IMR-90 (cell line): Measurements from ENCODE around the gene INAFM1. TPM values are rescaled to one million over a fixed set of nuclear protein-coding genes. Genes with fewer than 3 reads are reported as not detected.

Source experiments
- ATAC-seq: fragments of 200-7000 bp; cut with Tn5 transposase; 2 replicates; pipeline ENCODE4 v1.9.1; 2020; ENCODE audit warnings: low read depth, mild to moderate bottlenecking, moderate library complexity
- BruUV-seq: library from RNA; stranded (reverse); fragments of 400-500 nt; replicated peaks from 2 replicates; lab custom pipeline; 2021; lab: Mats Ljungman, UMichigan
- CTCF ChIA-PET: fragments of 300-600 bp; formaldehyde crosslinking; extraction: SDS; loops from one replicate; lab custom pipeline; 2021; ENCODE audit warnings: antibody characterized with exemption; lab: Yijun Ruan, JAX
- POLR2A ChIA-PET: fragments of 300-600 bp; sonication (Branson Sonifier 250); formaldehyde crosslinking; loops from one replicate; lab custom pipeline; 2022; ENCODE audit warnings: antibody characterized with exemption; ENCODE audit not compliant: unreplicated experiment; lab: Charles Lee
- DNase-seq: peaks from one replicate; pipeline ENCODE4 v3.0.0; 2013
- H2AFZ ChIP-seq: replicated peaks from 2 replicates; pipeline ENCODE3; 2013; ENCODE audit warnings: low read length, mild to moderate bottlenecking; ENCODE audit not compliant: poor library complexity
- H2AK5ac ChIP-seq: 2 replicates; pipeline ENCODE4 v1.6.1; 2013; ENCODE audit warnings: low read depth, low read length, inconsistent platforms
- H2AK9ac ChIP-seq: replicated peaks from 2 replicates; pipeline ENCODE3; 2013; ENCODE audit warnings: mild to moderate bottlenecking, low read depth, low read length, moderate library complexity; ENCODE audit not compliant: poor library complexity
- H2BK120ac ChIP-seq: 2 replicates; pipeline ENCODE4 v1.6.1; 2013; ENCODE audit warnings: low read depth, low read length, inconsistent platforms
- H2BK15ac ChIP-seq: 3 replicates; pipeline ENCODE4 v1.6.1; 2013; ENCODE audit warnings: low read depth, low read length, inconsistent platforms
- H2BK20ac ChIP-seq: 2 replicates; pipeline ENCODE4 v1.6.1; 2013; ENCODE audit warnings: low read depth, mild to moderate bottlenecking, inconsistent platforms, low read length, moderate library complexity
- H2BK5ac ChIP-seq: 2 replicates; pipeline ENCODE4 v1.6.1; 2013; ENCODE audit warnings: mild to moderate bottlenecking, low read depth, low read length, inconsistent platforms; ENCODE audit not compliant: poor library complexity, severe bottlenecking
- H3K14ac ChIP-seq: replicated peaks from 2 replicates; pipeline ENCODE4 v1.6.1; 2013; ENCODE audit warnings: low read depth, low read length, inconsistent platforms
- H3K18ac ChIP-seq: 2 replicates; pipeline ENCODE4 v1.6.1; 2013; ENCODE audit warnings: low read depth, low read length, control low read depth
- H3K23ac ChIP-seq: 2 replicates; pipeline ENCODE4 v1.6.1; 2013; ENCODE audit warnings: low read depth, low read length, inconsistent platforms
- H3K27ac ChIP-seq: 2 replicates; pipeline ENCODE4 v1.5.1; 2013; ENCODE audit warnings: mild to moderate bottlenecking, control low read depth, low read length; ENCODE audit not compliant: insufficient read depth
- H3K27me3 ChIP-seq: 2 replicates; pipeline ENCODE4 v1.6.1; 2013; ENCODE audit warnings: low read length; ENCODE audit not compliant: control insufficient read depth, insufficient read depth
- H3K36me3 ChIP-seq: 2 replicates; pipeline ENCODE4 v1.6.1; 2013; ENCODE audit warnings: low read length, mixed read lengths; ENCODE audit not compliant: control insufficient read depth, insufficient read depth
- H3K4ac ChIP-seq: 2 replicates; pipeline ENCODE4 v1.6.1; 2013; ENCODE audit warnings: low read depth, low read length, inconsistent platforms
- H3K4me1 ChIP-seq: 2 replicates; pipeline ENCODE4 v1.6.1; 2013; ENCODE audit warnings: low read length, mixed read lengths; ENCODE audit not compliant: control insufficient read depth, insufficient read depth
- H3K4me2 ChIP-seq: 2 replicates; pipeline ENCODE4 v1.6.1; 2013; ENCODE audit warnings: low read depth, mild to moderate bottlenecking, control low read depth, low read length, moderate library complexity
- H3K4me3 ChIP-seq: 2 replicates; pipeline ENCODE4 v1.5.1; 2013; ENCODE audit warnings: low read depth, mild to moderate bottlenecking, control low read depth, low read length, moderate library complexity; ENCODE audit not compliant: insufficient read depth
- H3K56ac ChIP-seq: 2 replicates; pipeline ENCODE4 v1.6.1; 2013; ENCODE audit warnings: low read length, inconsistent platforms; ENCODE audit not compliant: insufficient read depth; ENCODE audit errors: extremely low read depth
- H3K79me1 ChIP-seq, 2 experiments: 2 replicates each; pipeline ENCODE4 v1.6.1; 2013; ENCODE audit warnings: low read length in 2 of 2, inconsistent platforms in 1 of 2, low read depth in 1 of 2
- H3K9ac ChIP-seq: 2 replicates; pipeline ENCODE4 v1.6.1; 2013; ENCODE audit warnings: low read depth, low read length, control low read depth
- H3K9me1 ChIP-seq: 2 replicates; pipeline ENCODE4 v1.6.1; 2013; ENCODE audit warnings: low read length, inconsistent platforms; ENCODE audit not compliant: insufficient read depth
- H3K9me3 ChIP-seq: 2 replicates; pipeline ENCODE4 v1.6.1; 2013; ENCODE audit warnings: low read length; ENCODE audit not compliant: control insufficient read depth, insufficient read depth
- H4K20me1 ChIP-seq: 2 replicates; pipeline ENCODE4 v1.6.1; 2013; ENCODE audit warnings: low read length, inconsistent platforms; ENCODE audit not compliant: insufficient read depth
- H4K5ac ChIP-seq: 2 replicates; pipeline ENCODE4 v1.6.1; 2013; ENCODE audit warnings: mild to moderate bottlenecking, low read depth, low read length, control low read depth
- H4K8ac ChIP-seq, 2 experiments: 2 replicates each; pipeline ENCODE4 v1.6.1; 2013; ENCODE audit warnings: low read depth in 2 of 2, low read length in 2 of 2, control low read depth in 1 of 2, inconsistent platforms in 1 of 2
- H4K91ac ChIP-seq: 2 replicates; pipeline ENCODE4 v1.6.1; 2013; ENCODE audit warnings: low read depth, low read length, inconsistent platforms; ENCODE audit not compliant: insufficient read depth
- BHLHE40 ChIP-seq: fragments of 150-350 bp; IDR thresholded peaks from 2 replicates; pipeline ENCODE4 v1.6.1; 2016; ENCODE audit warnings: mild to moderate bottlenecking, low read depth, low read length
- CHD1 ChIP-seq: IDR thresholded peaks from 2 replicates; pipeline ENCODE4 v1.6.1; 2012; ENCODE audit warnings: low read depth, low read length, improper control_type of control experiment
- FOS ChIP-seq: fragments of 150-350 bp; IDR thresholded peaks from 2 replicates; pipeline ENCODE4 v1.6.1; 2016; ENCODE audit warnings: low read depth, low read length
- MXI1 ChIP-seq: IDR thresholded peaks from 2 replicates; pipeline ENCODE4 v1.6.1; 2012; ENCODE audit warnings: low read depth, mild to moderate bottlenecking, low read length, moderate library complexity, borderline replicate concordance
- NFE2L2 ChIP-seq: fragments of 150-350 bp; IDR thresholded peaks from 2 replicates; pipeline ENCODE4 v1.6.1; 2016; ENCODE audit warnings: low read depth, mild to moderate bottlenecking, low read length
- RCOR1 ChIP-seq: IDR thresholded peaks from 2 replicates; pipeline ENCODE4 v1.6.1; 2012; ENCODE audit warnings: mild to moderate bottlenecking, low read length, improper control_type of control experiment; ENCODE audit not compliant: insufficient replicate concordance
- SMC3 ChIP-seq: fragments of 150-350 bp; IDR thresholded peaks from 2 replicates; pipeline ENCODE4 v1.6.1; 2016; ENCODE audit warnings: low read depth, mild to moderate bottlenecking, antibody characterized with exemption, low read length, moderate library complexity
- USF2 ChIP-seq: fragments of 150-350 bp; IDR thresholded peaks from 2 replicates; pipeline ENCODE4 v1.6.1; 2017; ENCODE audit warnings: mild to moderate bottlenecking, antibody characterized with exemption, low read length, low read depth
- WGBS, 2 experiments: methylation state at CpG; one replicate each; pipeline versions ENCODE4 v1.1.5 to v1.1.7; 2013; ENCODE audit warnings: missing lambda C conversion rate in 2 of 2; ENCODE audit not compliant: insufficient read length in 1 of 2; ENCODE audit errors: extremely low coverage in 2 of 2; 5-methylcytosine and 5-hydroxymethylcytosine counted together
- dilution Hi-C: fragments of 300-500 bp; cut with HindIII; formaldehyde crosslinking; loops from one replicate; pipeline ENCODE4 v1.14.3; 2018; ENCODE audit warnings: low sequenced_read_pairs; ENCODE audit not compliant: unreplicated experiment
- in situ Hi-C: fragments of 300-500 bp; cut with MboI; formaldehyde crosslinking; loops from 3 replicates; pipeline ENCODE4 v1.14.3; 2019; ENCODE audit warnings: low sequenced_read_pairs, inconsistent platforms, mixed read lengths
- intact Hi-C: fragments of 100-400 bp; cut with micrococcal nuclease; formaldehyde crosslinking; loops from 2 replicates; pipeline ENCODE4 v1.10.0; 2022
- polyA plus RNA-seq, 3 experiments: library from polyadenylated mRNA; depleted of rRNA; stranded (reverse); fragments of >200 nt; gene quantifications; 2 replicates each; pipeline ENCODE4 v1.2.3, GENCODE V29; 2012; ENCODE audit warnings: low replicate concordance in 1 of 3
- total RNA-seq: library from RNA; depleted of rRNA; stranded (reverse); fragments of >200 nt; gene quantifications from 2 replicates; pipeline ENCODE4 v1.2.3, GENCODE V29; 2012
- TF ChIP-seq, protein P1 (sequence below): fragments of 150-350 bp; IDR thresholded peaks from 2 replicates; pipeline ENCODE4 v1.6.1; 2016; ENCODE audit warnings: low read depth, mild to moderate bottlenecking, low read length, moderate library complexity, borderline replicate concordance

INAFM1 gene
- total and polyA plus RNA-seq, 2 of the 4 experiments (the other 2 are of a cell fraction) = 0.36 to 7.8 TPM

DNA sequence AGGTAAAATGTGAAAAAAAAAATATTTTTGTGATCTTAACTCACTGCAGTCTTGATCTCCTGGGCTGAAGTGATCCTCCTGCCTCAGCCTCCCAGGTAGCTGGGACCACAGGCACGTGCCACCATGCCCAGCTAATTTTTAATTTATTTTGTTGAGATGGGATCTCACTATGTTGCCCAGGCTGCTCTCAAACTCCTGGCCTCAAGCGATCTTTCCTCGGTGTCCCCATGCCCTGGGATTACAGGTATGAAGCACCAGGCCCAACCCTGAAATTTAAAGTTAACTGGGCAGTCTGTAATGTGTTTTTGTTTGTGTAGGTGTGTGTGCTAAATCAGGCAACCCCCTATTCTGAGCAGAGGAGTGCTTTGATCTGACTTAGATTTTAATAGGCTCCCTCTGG is 31.6 kb downstream of the INAFM1 start:
- no peak overlapping the region for H3K9ac ChIP-seq
- no peak overlapping the region for H3K4me3 ChIP-seq
- no peaks in the 10 kb centered on the region for H3K79me1 ChIP-seq
- intact Hi-C loops (loop anchor here (5.0 kb wide), 2 partner anchors 41 to 391 kb away; partner anchors contain the start of gene DHX34), in situ Hi-C loops (no loop called here), dilution Hi-C loops (no loop called here)
- peak overlapping the region; percentile 70; the same call in 1 of the 2 replicates for H2AK5ac ChIP-seq
- no peak overlapping the region for H3K27ac ChIP-seq
- ChIA-PET CTCF (interaction anchor here (1.2 kb wide), 1 partner anchor 10 kb away, joined by 3 read pairs; no protein-coding TSS in a partner anchor), POLR2A (no interaction called here)
- no peak overlapping the region for H4K91ac ChIP-seq
- H3K56ac ChIP-seq = no peak overlapping the region
- H3K4me1 ChIP-seq = no peaks in the 10 kb centered on the region
- no peak overlapping the region for H2AK9ac ChIP-seq
- peak overlapping the region; percentile 27; the same call in 1 of the 2 replicates for H2BK120ac ChIP-seq
- H3K9me1 ChIP-seq = 0 out of 2 replicates have a peak, but pooled peaks cover 4% of the 10 kb centered on the region
- BruUV-seq = no TSS peak
- no peak overlapping the region for H3K18ac ChIP-seq
- ATAC-seq (no peak), DNase-seq (no peak)
- no peak overlapping the region for H4K5ac ChIP-seq
- no peak overlapping the region for H3K4me2 ChIP-seq
- H3K4ac ChIP-seq = peak overlapping the region; percentile 56; the same call in 1 of the 2 replicates
- H2BK20ac ChIP-seq = peak overlapping the region; percentile 61
- WGBS, 2 experiments = no CpG with 5 or more reads among the region's 3 CpGs
- no peak overlapping the region for H3K23ac ChIP-seq
- no peaks in the 10 kb centered on the region for H3K27me3 ChIP-seq
- no peak overlapping the region for H4K8ac ChIP-seq
- H2BK15ac ChIP-seq = peak overlapping the region; percentile 56; the same call in 1 of the 3 replicates
- no peaks in the 10 kb centered on the region for H4K20me1 ChIP-seq
- no peak for TF ChIP-seq BHLHE40
- no peak for TF ChIP-seq USF2
- TF ChIP-seq CHD1 = no peak
- no peak for TF ChIP-seq SMC3
- TF ChIP-seq NFE2L2 = no peak
- TF ChIP-seq, protein P1, sequence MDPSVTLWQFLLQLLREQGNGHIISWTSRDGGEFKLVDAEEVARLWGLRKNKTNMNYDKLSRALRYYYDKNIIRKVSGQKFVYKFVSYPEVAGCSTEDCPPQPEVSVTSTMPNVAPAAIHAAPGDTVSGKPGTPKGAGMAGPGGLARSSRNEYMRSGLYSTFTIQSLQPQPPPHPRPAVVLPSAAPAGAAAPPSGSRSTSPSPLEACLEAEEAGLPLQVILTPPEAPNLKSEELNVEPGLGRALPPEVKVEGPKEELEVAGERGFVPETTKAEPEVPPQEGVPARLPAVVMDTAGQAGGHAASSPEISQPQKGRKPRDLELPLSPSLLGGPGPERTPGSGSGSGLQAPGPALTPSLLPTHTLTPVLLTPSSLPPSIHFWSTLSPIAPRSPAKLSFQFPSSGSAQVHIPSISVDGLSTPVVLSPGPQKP = no peak
- no peak for TF ChIP-seq RCOR1
- no peak for TF ChIP-seq MXI1
- no peak for TF ChIP-seq FOS
- H2BK5ac ChIP-seq = no peak overlapping the region
- H3K14ac ChIP-seq = no peak overlapping the region; the same call in 1 of the 2 replicates
- H3K36me3 ChIP-seq = no peaks in the 10 kb centered on the region
- no peaks in the 10 kb centered on the region for H3K9me3 ChIP-seq
- H2AFZ ChIP-seq = no peak overlapping the region
